Ovary (tissue), 9 donors: ENCODE results near the gene PRTFDC1. TPM values are rescaled to one million over a fixed set of nuclear protein-coding genes. Genes with fewer than 3 reads are reported as not detected.

ENCODE experiments used
- DNase-seq, 5 donors: peaks; one replicate each; pipeline ENCODE4 v3.0.0-alpha.2; 2019 to 2020
- H3K27ac ChIP-seq, 2 donors: fragments of 200-600 bp; one replicate each; pipeline versions ENCODE4 v1.5.1 to v1.8.0; 2019 to 2022
- H3K27me3 ChIP-seq: fragments of 200-600 bp; one replicate; pipeline ENCODE4 v1.8.0; 2022
- H3K36me3 ChIP-seq: fragments of 200-600 bp; sonication (generic); one replicate; pipeline ENCODE4 v1.5.1; 2019
- H3K4me1 ChIP-seq: one replicate; pipeline ENCODE4 v1.8.1; 2013; ENCODE audit warnings: mild to moderate bottlenecking, moderate library complexity; ENCODE audit not compliant: insufficient read depth
- H3K4me3 ChIP-seq: fragments of 200-600 bp; sonication (generic); one replicate; pipeline ENCODE4 v1.5.1; 2017
- H3K9me3 ChIP-seq, 2 donors: fragments of 200-600 bp in 1 of 2; sonication (generic) in 1 of 2; one replicate each; pipeline versions ENCODE4 v1.5.1 to v1.8.1; 2013 to 2019; ENCODE audit warnings: mild to moderate bottlenecking in 1 of 2, moderate library complexity in 1 of 2
- EP300 ChIP-seq: sonication (generic); formaldehyde crosslinking; IDR thresholded peaks from one replicate; pipeline ENCODE4 v1.6.1; 2017; ENCODE audit warnings: antibody characterized with exemption
- POLR2A ChIP-seq: fragments of 450-650 bp; IDR thresholded peaks from one replicate; pipeline ENCODE4 v1.6.1; 2017; ENCODE audit warnings: antibody characterized with exemption, mild to moderate bottlenecking, moderate library complexity
- WGBS, 3 donors: extraction: QIAGEN DNeasy Blood & Tissue Kit in 1 of 3; methylation state at CpG; one replicate each; pipeline versions ENCODE4 v1.1.5 to v1.1.7; 2013 to 2017; 5-methylcytosine and 5-hydroxymethylcytosine counted together
- intact Hi-C, 4 donors: fragments of 100-400 bp; cut with DNase I; formaldehyde crosslinking; loops; one replicate each; pipeline versions ENCODE4 v1.11.0 to v1.15.1; 2022 to 2023
- polyA plus RNA-seq, 2 donors: library from polyadenylated mRNA; stranded (reverse); fragments of 200-250 nt in 1 of 2; fragments of 350-450 nt in 1 of 2; fragmentation: Illumina TruSeq in 1 of 2; extraction: RNeasy Lipid Tissue Mini Kit (QIAGEN cat#74804) in 1 of 2; gene quantifications; one replicate each; pipeline ENCODE4 v1.2.3, GENCODE V29; 2013 to 2014
- total RNA-seq, 7 donors: library from RNA; depleted of rRNA in 2 of 7; stranded (reverse); fragments of >200 nt in 2 of 7; fragmentation: NEBNext Ultra II Directional in 3 of 7; extraction: Animal tissue kit (Norgen Biotek cat#: 25700) in 3 of 7; gene quantifications; one replicate each; pipeline versions ENCODE4 v1.1.0 to v1.2.4, GENCODE V29; 2016 to 2023
- TF ChIP-seq, protein P1 (sequence below), 3 donors: fragments of 450-650 bp in 2 of 3; fragments of 200-600 bp in 1 of 3; IDR thresholded peaks; one replicate each; pipeline versions ENCODE4 v1.5.1 to v1.8.0; 2016 to 2022; ENCODE audit warnings: antibody characterized with exemption in 3 of 3, mild to moderate bottlenecking in 1 of 3
- donor health status: DM: no; HTN: no; CAD: no; lungs with moderate emphysema.
- donor health status: DM: no; HTN: no; CAD: no.
- donor health status: Bipolar disorder and iron deficiency.
- donor health status: DM: yes; HTN: yes; CAD: no.
- donor health status: DM: no; HTN: no; CAD: no.
- donor health status: DM: yes; HTN: yes; CAD: no.

The PRTFDC1 gene
- total and polyA plus RNA-seq, 9 donors: 12.6 to 21.3 (median 14.7) TPM

DNA sequence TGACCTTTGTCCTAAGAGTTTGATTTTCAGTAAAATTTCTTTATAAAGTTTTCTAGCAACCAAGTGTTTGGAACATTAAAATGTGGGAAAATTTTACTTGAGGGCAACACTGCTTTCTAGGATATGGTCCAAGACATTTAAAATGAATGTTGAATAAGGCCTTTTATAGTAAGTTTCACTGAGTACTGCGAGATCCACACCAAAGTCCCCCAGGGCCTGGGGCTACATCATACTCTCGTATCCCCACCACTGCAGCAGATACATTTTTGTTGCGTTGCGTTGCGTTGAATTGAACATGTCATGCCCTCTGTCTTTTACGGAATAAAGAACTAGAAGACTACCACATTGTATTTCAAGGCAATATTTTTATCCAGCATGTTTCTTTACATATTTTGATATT is 44.5 kb downstream of the PRTFDC1 start:
- TF ChIP-seq POLR2A: no peak
- TF ChIP-seq, protein P1, sequence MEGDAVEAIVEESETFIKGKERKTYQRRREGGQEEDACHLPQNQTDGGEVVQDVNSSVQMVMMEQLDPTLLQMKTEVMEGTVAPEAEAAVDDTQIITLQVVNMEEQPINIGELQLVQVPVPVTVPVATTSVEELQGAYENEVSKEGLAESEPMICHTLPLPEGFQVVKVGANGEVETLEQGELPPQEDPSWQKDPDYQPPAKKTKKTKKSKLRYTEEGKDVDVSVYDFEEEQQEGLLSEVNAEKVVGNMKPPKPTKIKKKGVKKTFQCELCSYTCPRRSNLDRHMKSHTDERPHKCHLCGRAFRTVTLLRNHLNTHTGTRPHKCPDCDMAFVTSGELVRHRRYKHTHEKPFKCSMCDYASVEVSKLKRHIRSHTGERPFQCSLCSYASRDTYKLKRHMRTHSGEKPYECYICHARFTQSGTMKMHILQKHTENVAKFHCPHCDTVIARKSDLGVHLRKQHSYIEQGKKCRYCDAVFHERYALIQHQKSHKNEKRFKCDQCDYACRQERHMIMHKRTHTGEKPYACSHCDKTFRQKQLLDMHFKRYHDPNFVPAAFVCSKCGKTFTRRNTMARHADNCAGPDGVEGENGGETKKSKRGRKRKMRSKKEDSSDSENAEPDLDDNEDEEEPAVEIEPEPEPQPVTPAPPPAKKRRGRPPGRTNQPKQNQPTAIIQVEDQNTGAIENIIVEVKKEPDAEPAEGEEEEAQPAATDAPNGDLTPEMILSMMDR (IDR thresholded peaks at IDR 0.05): no peak
- TF ChIP-seq EP300: no peak
- intact Hi-C loops: no loop called here
- DNase-seq: no peak
- 91 to 98% (median 92%) methylated on average over 6 of the region's 6 CpGs for WGBS, 3 donors
- no peaks in the 10 kb centered on the region for H3K36me3 ChIP-seq
- no peak overlapping the region for H3K27ac ChIP-seq
- H3K9me3 ChIP-seq: no peaks in the 10 kb centered on the region
- H3K27me3 ChIP-seq: no peaks in the 10 kb centered on the region
- H3K4me3 ChIP-seq: no peak overlapping the region
- H3K4me1 ChIP-seq: peaks cover 1% of the 10 kb centered on the region

DNA sequence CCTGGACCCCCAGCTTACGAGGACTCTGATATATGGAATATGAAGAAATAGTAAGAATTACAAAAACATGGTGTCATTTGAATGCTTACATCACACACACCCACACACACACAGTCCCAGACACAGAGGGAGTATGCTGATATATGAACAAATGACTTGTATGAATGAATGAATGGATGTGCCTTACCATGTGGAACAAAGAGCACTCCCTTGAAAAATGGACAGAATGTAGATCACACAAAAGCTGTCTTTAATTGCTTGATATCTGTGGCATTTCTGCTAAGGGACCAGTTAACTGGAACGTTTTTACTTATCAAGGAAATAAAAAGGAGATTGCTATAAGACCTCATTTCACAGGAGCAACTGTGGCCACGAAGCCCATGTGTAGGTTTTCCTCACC is 46.0 kb downstream of the PRTFDC1 start:
- H3K36me3 ChIP-seq: no peaks in the 10 kb centered on the region
- intact Hi-C loops: no loop called here
- no peak for DNase-seq
- 74 to 91% (median 91%) methylated on average over 3 of the region's 3 CpGs for WGBS, 3 donors
- H3K27ac ChIP-seq: no peak overlapping the region
- no peak overlapping the region for H3K4me3 ChIP-seq
- TF ChIP-seq POLR2A (no peak), EP300 (no peak)
- TF ChIP-seq, protein P1 (IDR thresholded peaks at IDR 0.05): no peak
- peaks cover 7% of the 10 kb centered on the region for H3K4me1 ChIP-seq
- no peaks in the 10 kb centered on the region for H3K27me3 ChIP-seq
- H3K9me3 ChIP-seq: no peaks in the 10 kb centered on the region

DNA sequence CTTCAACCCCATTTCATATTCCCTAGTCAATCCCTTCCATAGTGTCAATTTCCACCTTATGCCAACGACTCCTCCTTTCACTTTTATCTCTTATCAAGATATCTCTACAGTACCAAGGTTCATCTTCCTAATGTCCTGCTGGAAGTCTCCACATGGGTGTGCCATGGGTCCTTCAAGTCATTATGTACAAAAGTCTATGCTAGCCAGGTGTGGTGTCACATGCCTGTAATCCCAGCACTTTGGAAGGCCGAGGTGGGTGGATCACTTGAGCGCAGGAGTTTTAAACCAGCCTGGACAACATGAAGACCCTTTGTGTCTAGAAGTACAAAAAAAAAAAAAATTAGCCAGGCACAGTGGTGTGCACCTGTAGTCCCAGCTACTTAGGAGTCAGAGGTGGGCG is 47.6 kb downstream of the PRTFDC1 start:
- Histone ChIP-seq H3K27ac (no peak overlapping the region), H3K27me3 (no peaks in the 10 kb centered on the region), H3K9me3 (no peaks in the 10 kb centered on the region), H3K4me1 (peaks cover 9% of the 10 kb centered on the region), H3K4me3 (no peak overlapping the region), H3K36me3 (no peaks in the 10 kb centered on the region)
- WGBS, 3 donors: 95 to 98% (median 96%) methylated on average over 4 of the region's 4 CpGs
- TF ChIP-seq POLR2A (no peak), EP300 (no peak)
- TF ChIP-seq, protein P1 (IDR thresholded peaks at IDR 0.05): no peak
- intact Hi-C loops: no loop called here
- no peak for DNase-seq

DNA sequence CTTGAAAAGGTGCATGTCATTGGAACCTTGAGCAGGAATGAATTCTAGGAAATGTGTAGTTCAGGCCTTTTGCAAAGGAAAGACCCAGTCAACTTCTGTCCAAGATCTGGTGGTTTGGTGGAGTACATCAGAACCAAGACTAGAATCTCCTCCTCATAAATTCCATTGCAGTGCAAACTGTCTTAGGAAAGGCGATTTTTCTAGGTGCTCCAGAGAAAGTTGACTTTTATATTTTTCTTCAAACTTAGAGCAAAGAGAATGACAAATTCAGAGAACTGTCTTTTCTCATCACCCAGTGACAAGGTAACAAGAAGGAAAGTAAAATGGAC is 50.0 kb downstream of the PRTFDC1 start:
- intact Hi-C loops: no loop called here
- H3K4me1 ChIP-seq: peaks cover 9% of the 10 kb centered on the region
- no peak for DNase-seq
- H3K9me3 ChIP-seq: no peaks in the 10 kb centered on the region
- no peak overlapping the region for H3K4me3 ChIP-seq
- no peaks in the 10 kb centered on the region for H3K36me3 ChIP-seq
- WGBS, 3 donors: 54 to 77% (median 63%) methylated on average over 1 of the region's 1 CpG
- H3K27ac ChIP-seq: no peak overlapping the region
- no peaks in the 10 kb centered on the region for H3K27me3 ChIP-seq
- TF ChIP-seq EP300: no peak
- TF ChIP-seq, protein P1 (IDR thresholded peaks at IDR 0.05): no peak
- no peak for TF ChIP-seq POLR2A
